GM12891 (cell line): ENCODE measurements around the gene TMEM252.

Experiments used
- POLR2A ChIP-seq: IDR thresholded peaks from 2 replicates; pipeline ENCODE4 v1.6.1; 2011; ENCODE audit warnings: low read depth, low read length, control low read depth
- POLR2AphosphoS5 ChIP-seq: IDR thresholded peaks from 2 replicates; pipeline ENCODE4 v1.6.1; 2011; ENCODE audit warnings: low read depth, low read length, control low read depth
- POU2F2 ChIP-seq: IDR thresholded peaks from 2 replicates; pipeline ENCODE4 v1.6.1; 2011; ENCODE audit warnings: low read depth, mild to moderate bottlenecking, control low read depth, low read length, moderate library complexity
- SPI1 ChIP-seq: IDR thresholded peaks from 2 replicates; pipeline ENCODE4 v1.6.1; 2011; ENCODE audit warnings: low read depth, low read length, control low read depth

GRCh38 chr9:68552700-68553476 lies 12.2 kb upstream of the TMEM252 start:
- TF ChIP-seq POLR2AphosphoS5, result no peak
- no peak for TF ChIP-seq POLR2A
- TF ChIP-seq SPI1, result no peak
- no peak for TF ChIP-seq POU2F2
